GM21529 (cell line): ENCODE measurements around the gene CXCL13.
"Not testable (repeated sequence)": the region's sequence is repeated elsewhere in the genome, so short reads cannot be mapped to it uniquely, and the experiment has no call there.

Experiments
- ATAC-seq: cut with Tn5 transposase; IDR thresholded peaks from one replicate; pipeline ENCODE4 v1.9.1; 2021; ENCODE audit not compliant: unreplicated experiment

Gene CXCL13

DNA sequence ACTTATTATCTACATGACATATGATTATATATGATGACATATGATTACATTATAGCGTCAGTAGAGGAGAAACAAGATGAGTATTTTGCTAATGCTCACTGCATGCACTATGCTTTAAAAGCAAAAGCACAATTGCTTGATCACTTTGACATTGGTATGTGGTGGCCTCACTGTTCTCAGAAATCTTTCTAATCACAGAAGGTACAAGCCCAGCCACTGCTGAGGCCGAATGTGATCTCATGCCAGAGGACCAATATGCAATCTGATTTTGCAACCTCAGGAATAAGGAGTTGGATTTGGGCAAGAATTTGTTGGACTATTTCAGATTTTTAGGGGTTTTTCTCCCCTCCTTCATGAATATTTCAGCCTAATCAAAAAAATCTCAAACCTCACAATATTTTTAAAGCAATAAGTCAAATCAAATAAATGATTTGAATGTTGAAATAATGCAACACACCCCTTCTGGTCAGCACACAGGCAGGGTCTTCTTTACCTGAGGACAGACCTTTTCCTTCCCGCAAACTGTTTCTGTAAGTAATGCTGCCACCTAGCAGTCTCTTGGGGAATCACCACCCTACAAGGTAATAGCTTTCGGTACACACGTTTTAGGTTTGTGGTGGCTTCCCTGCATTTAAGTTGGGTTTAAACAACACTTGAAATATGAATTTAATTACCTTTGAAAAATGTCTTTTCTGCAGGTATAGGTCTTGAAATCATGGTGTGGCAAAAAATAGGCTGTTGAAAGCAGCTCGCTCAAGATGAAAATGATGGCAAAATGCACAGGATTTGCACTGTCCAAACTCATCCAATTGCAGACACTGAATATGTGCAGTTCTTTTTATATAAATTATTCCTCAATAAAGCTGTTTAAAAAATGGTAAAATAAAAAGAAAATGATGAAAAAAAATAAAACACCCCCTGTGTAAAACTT lies 4.8 kb upstream of the CXCL13 start:
- ATAC-seq, result no peak

- ATAC-seq, result peak; percentile 42
These were observed 3.9 kb upstream of the CXCL13 start for GRCh38 chr4:77601614-77602187.

GRCh38 chr4:77613267-77613666 lies 7.6 kb downstream of the CXCL13 start:
- no peak for ATAC-seq

DNA sequence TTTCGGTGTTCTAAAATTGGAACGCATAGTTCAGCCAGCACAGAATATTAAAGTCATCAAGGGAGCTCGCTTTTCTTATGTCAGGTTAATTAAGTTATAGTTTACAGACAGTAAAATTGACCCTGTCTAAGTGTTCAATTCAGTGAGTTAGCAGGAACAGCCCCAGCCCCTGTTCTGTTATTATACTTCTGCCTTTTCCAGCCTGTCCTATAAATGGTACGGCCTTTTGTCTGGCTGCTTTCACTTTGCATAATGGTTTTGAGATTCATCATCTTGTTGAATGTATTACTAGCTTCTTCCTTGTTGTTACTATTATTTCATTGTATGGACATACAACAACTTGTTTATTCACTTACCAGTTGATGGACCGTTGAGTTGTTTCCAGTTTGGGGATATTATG lies 9.5 kb downstream of the CXCL13 start:
- ATAC-seq, result no peak

GRCh38 chr4:77617203-77617602 lies 11.6 kb downstream of the CXCL13 start:
- ATAC-seq, result no peak

GRCh38 chr4:77618383-77619241 lies 13.0 kb downstream of the CXCL13 start:
- ATAC-seq, result peak; percentile 97

GRCh38 chr4:77619408-77619807 lies 13.8 kb downstream of the CXCL13 start:
- ATAC-seq, result no peak

- no peak for ATAC-seq
These were observed 15.6 kb downstream of the CXCL13 start for GRCh38 chr4:77621254-77621653.

DNA sequence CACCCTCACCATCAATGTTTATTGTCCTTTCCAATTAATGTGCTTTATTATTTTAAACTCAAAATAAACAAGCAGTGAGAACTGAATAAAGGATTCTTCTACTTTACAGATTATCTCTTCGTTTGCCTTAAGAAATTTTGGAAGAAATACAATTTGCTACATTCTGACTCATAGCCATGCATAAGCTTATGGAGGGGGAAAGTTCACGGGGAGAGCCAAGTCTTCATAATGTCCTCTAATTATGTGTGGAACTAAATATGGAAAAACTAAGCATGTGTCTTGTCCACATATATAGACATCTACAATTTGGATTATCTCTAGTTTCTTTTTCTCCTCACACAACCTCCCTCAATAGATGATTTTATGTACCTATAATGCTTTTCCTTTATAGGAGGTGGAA lies 17.5 kb downstream of the CXCL13 start:
- ATAC-seq, result no peak

DNA sequence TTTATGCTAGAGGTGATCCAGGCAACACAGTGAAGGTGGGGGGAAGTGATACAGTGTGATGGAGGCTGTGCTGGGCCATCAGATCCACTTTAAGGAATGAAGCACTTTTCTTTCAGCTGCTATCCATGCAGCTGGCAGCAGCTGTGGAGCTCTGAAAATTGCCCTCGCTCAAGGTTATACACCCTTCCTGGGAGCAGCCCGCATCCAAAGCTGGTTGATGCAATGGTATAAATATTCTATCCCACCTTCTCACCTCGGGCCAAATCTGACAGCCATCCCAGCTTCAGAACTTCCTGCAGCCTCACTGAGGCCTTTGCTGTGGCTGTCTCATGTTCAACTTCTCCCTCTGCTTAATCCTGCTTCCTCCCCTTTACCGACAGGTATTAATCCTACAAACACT lies 18.6 kb downstream of the CXCL13 start:
- ATAC-seq, result no peak

GRCh38 chr4:77625485-77625884 lies 19.9 kb downstream of the CXCL13 start:
- no peak for ATAC-seq

DNA sequence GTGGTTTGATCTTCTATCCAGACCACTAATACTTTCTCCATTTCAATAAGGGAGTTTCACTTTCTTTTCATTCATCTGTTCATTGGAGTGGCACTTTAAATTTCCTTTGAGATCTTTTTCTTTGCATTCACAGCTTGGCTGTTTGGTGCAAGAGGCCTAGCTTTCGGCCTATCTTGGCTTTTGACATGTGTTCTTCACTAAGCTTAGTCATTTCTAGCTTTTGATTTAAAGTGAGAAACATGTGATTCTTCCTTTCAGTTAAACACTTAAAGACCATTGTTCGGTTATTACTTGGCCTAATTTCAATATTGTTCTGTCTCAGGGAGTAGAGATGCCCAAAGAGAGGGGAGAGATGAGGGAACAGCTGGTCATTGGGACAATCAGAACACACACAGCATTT lies 24.3 kb downstream of the CXCL13 start:
- ATAC-seq, result peak; percentile 88

GRCh38 chr4:77631276-77631675 lies 25.7 kb downstream of the CXCL13 start:
- no peak for ATAC-seq

- no peak for ATAC-seq
These were observed 28.6 kb downstream of the CXCL13 start for GRCh38 chr4:77634132-77634785.

DNA sequence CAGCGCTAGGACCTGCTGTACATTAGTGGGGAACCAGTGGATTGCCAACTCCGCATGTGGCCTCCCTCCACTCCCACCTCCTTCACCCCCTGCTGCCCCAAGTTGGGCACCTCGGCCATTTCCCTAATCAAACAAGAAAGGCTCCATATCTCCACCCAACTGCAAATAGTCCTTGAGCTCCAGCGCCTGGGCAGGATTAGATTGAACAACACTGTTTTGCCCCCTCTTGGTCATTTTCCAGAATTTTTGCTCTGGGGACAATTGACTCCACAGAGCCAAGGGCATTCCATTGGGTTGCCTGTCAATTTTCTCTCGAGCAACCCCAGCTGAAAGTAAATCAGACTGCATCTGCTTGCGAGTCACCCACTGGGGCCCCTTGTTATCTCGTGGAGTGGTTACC lies 29.6 kb downstream of the CXCL13 start:
- ATAC-seq, result no peak

GRCh38 chr4:77635876-77636275 lies 30.3 kb downstream of the CXCL13 start:
- no peak for ATAC-seq

DNA sequence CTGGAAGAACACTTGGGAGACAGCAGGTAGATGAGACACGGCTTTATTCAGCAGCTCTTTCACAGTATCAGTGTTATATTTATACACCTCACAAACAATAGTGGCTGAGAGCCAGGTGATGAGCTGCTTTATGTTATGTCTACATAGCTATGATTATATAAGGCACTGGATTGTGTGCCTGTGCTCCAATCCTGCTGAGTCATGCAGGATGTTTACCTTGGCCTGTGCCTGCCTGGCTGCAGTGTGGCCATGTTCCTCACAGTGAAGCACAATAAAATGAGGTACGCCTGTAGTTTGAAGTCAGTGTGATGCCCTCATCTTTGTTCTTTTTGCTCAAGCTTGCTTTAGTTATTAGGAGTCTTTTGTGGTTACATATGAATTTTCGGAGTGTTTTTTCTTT lies 31.3 kb downstream of the CXCL13 start:
- ATAC-seq, result no peak

DNA sequence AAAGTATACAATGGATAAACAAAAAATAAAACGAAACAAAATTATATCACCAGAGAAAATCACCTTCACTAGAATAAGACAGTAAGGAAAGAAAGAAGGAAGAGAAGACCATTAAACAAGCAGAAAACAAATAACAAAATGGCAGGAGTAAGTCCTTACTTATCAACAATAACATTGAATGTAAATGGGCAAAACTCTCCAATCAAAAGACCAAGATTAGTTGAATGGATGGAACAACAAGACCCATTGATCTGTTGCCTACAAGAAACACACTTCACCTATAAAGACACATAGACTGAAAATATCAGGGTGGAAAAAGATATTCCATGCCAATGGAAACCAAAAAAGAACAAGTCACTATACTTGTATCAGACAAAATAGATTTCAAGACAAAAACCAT lies 38.4 kb downstream of the CXCL13 start:
- not testable (repeated sequence) for ATAC-seq

DNA sequence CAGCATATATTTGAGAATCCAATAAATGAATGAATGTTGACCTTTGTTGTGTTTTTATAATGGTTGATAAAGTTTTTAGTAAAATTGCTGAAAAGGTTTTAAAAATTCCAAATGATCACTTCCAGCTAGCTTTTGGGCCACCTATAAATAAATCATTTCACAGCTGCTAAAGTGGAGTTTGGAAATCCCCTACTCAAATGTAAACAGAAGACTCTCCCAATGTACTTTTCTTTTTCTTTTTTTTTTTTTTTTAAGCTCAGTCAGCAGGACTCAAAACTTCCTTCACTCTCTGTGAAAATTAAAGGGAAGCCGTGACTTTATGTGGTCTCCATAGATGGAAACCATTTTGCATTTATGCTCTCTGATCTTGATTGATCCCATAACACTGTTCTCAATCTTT lies 45.2 kb downstream of the CXCL13 start:
- no peak for ATAC-seq

- no peak for ATAC-seq
These were observed 46.2 kb downstream of the CXCL13 start for GRCh38 chr4:77651820-77652219.

- ATAC-seq, result no peak
These were observed 46.7 kb downstream of the CXCL13 start for GRCh38 chr4:77652237-77652897.
